ENCODE measurements around the gene COPS3. TPM values are rescaled to one million over a fixed set of nuclear protein-coding genes. Genes with fewer than 3 reads are reported as not detected.
A peak's percentile ranks its signal among the peaks of the same experiment; 100 is the strongest.

COPS3 gene
- total and polyA plus RNA-seq, 9 of the 15 experiments (the other 6 are each of a cell fraction or from before 2014, with no cell fraction given): 92.4 to 295 (median 167) TPM

DNA sequence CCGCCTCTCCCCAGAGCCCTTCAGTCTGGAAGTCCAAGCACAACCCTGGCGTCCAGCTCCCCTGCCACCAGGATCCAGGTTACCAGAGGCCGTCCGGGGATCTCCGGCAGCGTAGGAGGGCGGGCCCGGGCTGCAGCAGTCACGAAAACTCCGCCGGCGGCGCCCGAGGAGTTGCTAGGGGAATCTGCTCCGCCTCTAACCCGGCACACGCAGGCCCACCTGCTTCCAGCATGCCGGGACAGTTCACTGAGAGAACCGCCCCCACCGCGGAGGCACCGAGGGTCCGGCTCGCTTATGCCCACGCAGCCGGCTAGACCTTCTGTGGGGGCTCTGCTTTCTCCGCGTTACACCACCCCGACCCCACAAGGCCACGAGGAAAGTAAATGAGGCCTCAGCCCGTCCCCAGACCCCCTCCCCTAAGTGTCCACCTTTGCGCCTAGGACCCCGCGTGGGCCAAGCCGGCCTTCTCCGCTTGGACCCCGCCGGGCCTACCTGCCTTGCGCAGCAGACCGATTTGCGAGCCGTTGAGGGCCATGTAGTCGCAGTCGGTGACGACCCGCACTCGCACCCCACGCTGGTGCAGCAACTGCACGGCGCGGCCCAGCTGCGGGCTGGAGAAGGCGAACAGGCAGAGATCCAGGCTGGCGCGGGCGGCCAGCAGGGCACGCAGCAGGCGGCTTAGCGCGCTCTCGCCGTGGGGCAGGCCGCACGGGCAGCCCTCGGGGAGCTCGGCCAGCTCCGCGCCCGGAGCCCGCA is 75.5 kb downstream of the COPS3 start (continued):
- TF ChIP-seq, protein P1, sequence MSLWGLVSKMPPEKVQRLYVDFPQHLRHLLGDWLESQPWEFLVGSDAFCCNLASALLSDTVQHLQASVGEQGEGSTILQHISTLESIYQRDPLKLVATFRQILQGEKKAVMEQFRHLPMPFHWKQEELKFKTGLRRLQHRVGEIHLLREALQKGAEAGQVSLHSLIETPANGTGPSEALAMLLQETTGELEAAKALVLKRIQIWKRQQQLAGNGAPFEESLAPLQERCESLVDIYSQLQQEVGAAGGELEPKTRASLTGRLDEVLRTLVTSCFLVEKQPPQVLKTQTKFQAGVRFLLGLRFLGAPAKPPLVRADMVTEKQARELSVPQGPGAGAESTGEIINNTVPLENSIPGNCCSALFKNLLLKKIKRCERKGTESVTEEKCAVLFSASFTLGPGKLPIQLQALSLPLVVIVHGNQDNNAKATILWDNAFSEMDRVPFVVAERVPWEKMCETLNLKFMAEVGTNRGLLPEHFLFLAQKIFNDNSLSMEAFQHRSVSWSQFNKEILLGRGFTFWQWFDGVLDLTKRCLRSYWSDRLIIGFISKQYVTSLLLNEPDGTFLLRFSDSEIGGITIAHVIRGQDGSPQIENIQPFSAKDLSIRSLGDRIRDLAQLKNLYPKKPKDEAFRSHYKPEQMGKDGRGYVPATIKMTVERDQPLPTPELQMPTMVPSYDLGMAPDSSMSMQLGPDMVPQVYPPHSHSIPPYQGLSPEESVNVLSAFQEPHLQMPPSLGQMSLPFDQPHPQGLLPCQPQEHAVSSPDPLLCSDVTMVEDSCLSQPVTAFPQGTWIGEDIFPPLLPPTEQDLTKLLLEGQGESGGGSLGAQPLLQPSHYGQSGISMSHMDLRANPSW (CRISPR knock-in tag; IDR thresholded peaks at IDR 0.05): no peak
- TF ChIP-seq MYBL2 (IDR thresholded peaks at IDR 0.05; ENCODE audit: low read depth): no peak
- TF ChIP-seq MYBL2 (CRISPR knock-in tag; IDR thresholded peaks at IDR 0.05; ENCODE audit: borderline replicate concordance): no peak
- TF ChIP-seq COPS2 (conservative IDR thresholded peaks at IDR 0.05): no peak
- TF ChIP-seq ZBTB7A (IDR thresholded peaks at IDR 0.05; ENCODE audit: borderline replicate concordance, control insufficient read depth, low read depth, low read length): no peak
- TF ChIP-seq, protein P2, sequence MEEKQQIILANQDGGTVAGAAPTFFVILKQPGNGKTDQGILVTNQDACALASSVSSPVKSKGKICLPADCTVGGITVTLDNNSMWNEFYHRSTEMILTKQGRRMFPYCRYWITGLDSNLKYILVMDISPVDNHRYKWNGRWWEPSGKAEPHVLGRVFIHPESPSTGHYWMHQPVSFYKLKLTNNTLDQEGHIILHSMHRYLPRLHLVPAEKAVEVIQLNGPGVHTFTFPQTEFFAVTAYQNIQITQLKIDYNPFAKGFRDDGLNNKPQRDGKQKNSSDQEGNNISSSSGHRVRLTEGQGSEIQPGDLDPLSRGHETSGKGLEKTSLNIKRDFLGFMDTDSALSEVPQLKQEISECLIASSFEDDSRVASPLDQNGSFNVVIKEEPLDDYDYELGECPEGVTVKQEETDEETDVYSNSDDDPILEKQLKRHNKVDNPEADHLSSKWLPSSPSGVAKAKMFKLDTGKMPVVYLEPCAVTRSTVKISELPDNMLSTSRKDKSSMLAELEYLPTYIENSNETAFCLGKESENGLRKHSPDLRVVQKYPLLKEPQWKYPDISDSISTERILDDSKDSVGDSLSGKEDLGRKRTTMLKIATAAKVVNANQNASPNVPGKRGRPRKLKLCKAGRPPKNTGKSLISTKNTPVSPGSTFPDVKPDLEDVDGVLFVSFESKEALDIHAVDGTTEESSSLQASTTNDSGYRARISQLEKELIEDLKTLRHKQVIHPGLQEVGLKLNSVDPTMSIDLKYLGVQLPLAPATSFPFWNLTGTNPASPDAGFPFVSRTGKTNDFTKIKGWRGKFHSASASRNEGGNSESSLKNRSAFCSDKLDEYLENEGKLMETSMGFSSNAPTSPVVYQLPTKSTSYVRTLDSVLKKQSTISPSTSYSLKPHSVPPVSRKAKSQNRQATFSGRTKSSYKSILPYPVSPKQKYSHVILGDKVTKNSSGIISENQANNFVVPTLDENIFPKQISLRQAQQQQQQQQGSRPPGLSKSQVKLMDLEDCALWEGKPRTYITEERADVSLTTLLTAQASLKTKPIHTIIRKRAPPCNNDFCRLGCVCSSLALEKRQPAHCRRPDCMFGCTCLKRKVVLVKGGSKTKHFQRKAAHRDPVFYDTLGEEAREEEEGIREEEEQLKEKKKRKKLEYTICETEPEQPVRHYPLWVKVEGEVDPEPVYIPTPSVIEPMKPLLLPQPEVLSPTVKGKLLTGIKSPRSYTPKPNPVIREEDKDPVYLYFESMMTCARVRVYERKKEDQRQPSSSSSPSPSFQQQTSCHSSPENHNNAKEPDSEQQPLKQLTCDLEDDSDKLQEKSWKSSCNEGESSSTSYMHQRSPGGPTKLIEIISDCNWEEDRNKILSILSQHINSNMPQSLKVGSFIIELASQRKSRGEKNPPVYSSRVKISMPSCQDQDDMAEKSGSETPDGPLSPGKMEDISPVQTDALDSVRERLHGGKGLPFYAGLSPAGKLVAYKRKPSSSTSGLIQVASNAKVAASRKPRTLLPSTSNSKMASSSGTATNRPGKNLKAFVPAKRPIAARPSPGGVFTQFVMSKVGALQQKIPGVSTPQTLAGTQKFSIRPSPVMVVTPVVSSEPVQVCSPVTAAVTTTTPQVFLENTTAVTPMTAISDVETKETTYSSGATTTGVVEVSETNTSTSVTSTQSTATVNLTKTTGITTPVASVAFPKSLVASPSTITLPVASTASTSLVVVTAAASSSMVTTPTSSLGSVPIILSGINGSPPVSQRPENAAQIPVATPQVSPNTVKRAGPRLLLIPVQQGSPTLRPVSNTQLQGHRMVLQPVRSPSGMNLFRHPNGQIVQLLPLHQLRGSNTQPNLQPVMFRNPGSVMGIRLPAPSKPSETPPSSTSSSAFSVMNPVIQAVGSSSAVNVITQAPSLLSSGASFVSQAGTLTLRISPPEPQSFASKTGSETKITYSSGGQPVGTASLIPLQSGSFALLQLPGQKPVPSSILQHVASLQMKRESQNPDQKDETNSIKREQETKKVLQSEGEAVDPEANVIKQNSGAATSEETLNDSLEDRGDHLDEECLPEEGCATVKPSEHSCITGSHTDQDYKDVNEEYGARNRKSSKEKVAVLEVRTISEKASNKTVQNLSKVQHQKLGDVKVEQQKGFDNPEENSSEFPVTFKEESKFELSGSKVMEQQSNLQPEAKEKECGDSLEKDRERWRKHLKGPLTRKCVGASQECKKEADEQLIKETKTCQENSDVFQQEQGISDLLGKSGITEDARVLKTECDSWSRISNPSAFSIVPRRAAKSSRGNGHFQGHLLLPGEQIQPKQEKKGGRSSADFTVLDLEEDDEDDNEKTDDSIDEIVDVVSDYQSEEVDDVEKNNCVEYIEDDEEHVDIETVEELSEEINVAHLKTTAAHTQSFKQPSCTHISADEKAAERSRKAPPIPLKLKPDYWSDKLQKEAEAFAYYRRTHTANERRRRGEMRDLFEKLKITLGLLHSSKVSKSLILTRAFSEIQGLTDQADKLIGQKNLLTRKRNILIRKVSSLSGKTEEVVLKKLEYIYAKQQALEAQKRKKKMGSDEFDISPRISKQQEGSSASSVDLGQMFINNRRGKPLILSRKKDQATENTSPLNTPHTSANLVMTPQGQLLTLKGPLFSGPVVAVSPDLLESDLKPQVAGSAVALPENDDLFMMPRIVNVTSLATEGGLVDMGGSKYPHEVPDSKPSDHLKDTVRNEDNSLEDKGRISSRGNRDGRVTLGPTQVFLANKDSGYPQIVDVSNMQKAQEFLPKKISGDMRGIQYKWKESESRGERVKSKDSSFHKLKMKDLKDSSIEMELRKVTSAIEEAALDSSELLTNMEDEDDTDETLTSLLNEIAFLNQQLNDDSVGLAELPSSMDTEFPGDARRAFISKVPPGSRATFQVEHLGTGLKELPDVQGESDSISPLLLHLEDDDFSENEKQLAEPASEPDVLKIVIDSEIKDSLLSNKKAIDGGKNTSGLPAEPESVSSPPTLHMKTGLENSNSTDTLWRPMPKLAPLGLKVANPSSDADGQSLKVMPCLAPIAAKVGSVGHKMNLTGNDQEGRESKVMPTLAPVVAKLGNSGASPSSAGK (IDR thresholded peaks at IDR 0.05): 0 out of 2 replicates have a peak, but pooled peaks have one; percentile 35
- TF ChIP-seq RFX7 (CRISPR knock-in tag; IDR thresholded peaks at IDR 0.05): no peak
- no peak for TF ChIP-seq ZNF584 (CRISPR knock-in tag; IDR thresholded peaks at IDR 0.05; ENCODE audit: low read depth)

Measured in K562 (cell line).